K562 (cell line): ENCODE measurements around the gene AFDN. TPM values are rescaled to one million over a fixed set of nuclear protein-coding genes. Genes with fewer than 3 reads are reported as not detected.

Experiments
- ATAC-seq: fragments of 200-7000 bp; cut with Tn5 transposase; 3 replicates; pipeline ENCODE4 v1.9.1; 2020; ENCODE audit warnings: moderate library complexity
- BruUV-seq: library from RNA; stranded (reverse); fragments of 400-500 nt; replicated peaks from 2 replicates; lab custom pipeline; 2021; lab: Mats Ljungman, UMichigan
- CTCF ChIA-PET: fragments of 300-600 bp; formaldehyde crosslinking; extraction: SDS; loops from one replicate; lab custom pipeline; 2021; ENCODE audit warnings: low intra/inter-chr PET ratio; lab: Yijun Ruan, JAX
- POLR2A ChIA-PET: fragments of 300-600, 350-650 bp; sonication (Branson Sonifier 250); formaldehyde crosslinking; extraction: SDS; loops from one replicate; lab custom pipeline; 2021; ENCODE audit warnings: antibody characterized with exemption, inconsistent platforms; lab: Yijun Ruan, JAX
- DNase-seq, 4 experiments: peaks; one replicate each; pipeline versions ENCODE4 v3.0.0 to v3.0.0-alpha.2; 2011 to 2018; ENCODE audit warnings: low spot score in 3 of 4, mixed read lengths in 3 of 4; ENCODE audit errors: extremely low read depth in 1 of 4
- FAIRE-seq: peaks from 2 replicates; lab custom pipeline; 2011; peaks lifted over from hg19 to GRCh38; lab: Jason Lieb, UNC
- H2AFZ ChIP-seq: 2 replicates; pipeline ENCODE4 v1.6.0; 2011; ENCODE audit warnings: low read depth, low read length, control low read depth, inconsistent platforms
- H3K27ac ChIP-seq: fragments of 200-600 bp; 3 replicates; pipeline ENCODE4 v1.8.0; 2011; ENCODE audit warnings: low read depth, mild to moderate bottlenecking, control low read depth, inconsistent platforms, low read length, moderate library complexity, mixed read lengths; ENCODE audit errors: extremely low read depth
- H3K27me3 ChIP-seq, 2 experiments: fragments of 300-600 bp in 1 of 2; 2 replicates in 1 of 2; 3 replicates in 1 of 2; pipeline versions ENCODE4 v1.6.0 to v1.8.0; 2011; ENCODE audit warnings: inconsistent platforms in 2 of 2, low read length in 2 of 2, mild to moderate bottlenecking in 1 of 2, mixed read lengths in 1 of 2, moderate library complexity in 1 of 2; ENCODE audit not compliant: control insufficient read depth in 2 of 2, insufficient read depth in 2 of 2
- H3K36me3 ChIP-seq: fragments of 300-600 bp; 3 replicates; pipeline ENCODE4 v1.8.0; 2011; ENCODE audit warnings: mild to moderate bottlenecking, low read length, inconsistent platforms; ENCODE audit not compliant: control insufficient read depth, insufficient read depth
- H3K4me1 ChIP-seq, 2 experiments: fragments of 200-600 bp in 1 of 2; replicated peaks in 1 of 2; 2 replicates in 1 of 2; 3 replicates in 1 of 2; pipeline versions ENCODE4 v1.5.1 to v1.8.0; 2011; ENCODE audit warnings: inconsistent platforms in 2 of 2, low read length in 2 of 2, mild to moderate bottlenecking in 1 of 2, mixed read lengths in 1 of 2, moderate library complexity in 1 of 2; ENCODE audit not compliant: control insufficient read depth in 2 of 2, insufficient read depth in 2 of 2
- H3K4me2 ChIP-seq: 2 replicates; pipeline ENCODE4 v1.6.1; 2011; ENCODE audit warnings: low read length, control low read depth, inconsistent platforms, mixed read lengths; ENCODE audit not compliant: insufficient read depth
- H3K4me3 ChIP-seq: fragments of 200-600 bp; sonication (generic), shearing (Covaris generic); 2 replicates; pipeline ENCODE4 v1.5.1; 2016; ENCODE audit warnings: control low read depth, inconsistent platforms
- H3K79me2 ChIP-seq: fragments of 200-600 bp; 3 replicates; pipeline ENCODE4 v1.8.0; 2011; ENCODE audit warnings: low read length, inconsistent platforms; ENCODE audit not compliant: control insufficient read depth, insufficient read depth
- H3K9ac ChIP-seq, 2 experiments: 2 replicates each; pipeline versions ENCODE4 v1.6.0 to v1.6.1; 2011; ENCODE audit warnings: low read depth in 2 of 2, low read length in 2 of 2, control low read depth in 1 of 2, inconsistent platforms in 1 of 2, mild to moderate bottlenecking in 1 of 2, mixed read lengths in 1 of 2; ENCODE audit not compliant: insufficient read depth in 1 of 2
- H3K9me1 ChIP-seq: one replicate; pipeline ENCODE4 v1.6.0; 2011; ENCODE audit warnings: inconsistent platforms, mild to moderate bottlenecking, low read length, moderate library complexity; ENCODE audit not compliant: control insufficient read depth, insufficient read depth
- H3K9me3 ChIP-seq: replicated peaks from 2 replicates; pipeline ENCODE4 v1.5.1; 2011; ENCODE audit warnings: low read depth, low read length, inconsistent platforms; ENCODE audit not compliant: control insufficient read depth, insufficient read depth
- H4K20me1 ChIP-seq: replicated peaks from 2 replicates; pipeline ENCODE4 v1.6.1; 2011; ENCODE audit warnings: low read length, inconsistent platforms, mixed read lengths; ENCODE audit not compliant: control insufficient read depth, insufficient read depth
- HMG20A ChIP-seq: fragments of 450-650 bp; formaldehyde crosslinking; conservative IDR thresholded peaks from 2 replicates; pipeline ENCODE4 v1.4.0; 2020; ENCODE audit warnings: mild to moderate bottlenecking, mixed read lengths
- LEF1 ChIP-seq: fragments of 450-650 bp; IDR thresholded peaks from 2 replicates; pipeline ENCODE4 v1.6.1; 2016; ENCODE audit warnings: mild to moderate bottlenecking
- OTX1 ChIP-seq: fragments of 450-650 bp; formaldehyde crosslinking; IDR thresholded peaks from 2 replicates; pipeline ENCODE4 v1.4.0; 2022; ENCODE audit warnings: mild to moderate bottlenecking
- POLR3G ChIP-seq: IDR thresholded peaks from 2 replicates; pipeline ENCODE4 v1.6.1; 2011; ENCODE audit not compliant: insufficient read length, insufficient replicate concordance; ENCODE audit errors: extremely low read depth
- SUPT5H ChIP-seq: fragments of 450-650 bp; IDR thresholded peaks from 2 replicates; pipeline ENCODE4 v1.6.1; 2016
- ZNF76 ChIP-seq: fragments of 250-450 bp; sonication (Bioruptor Pico); IDR thresholded peaks from 2 replicates; pipeline ENCODE4 v1.4.0; 2020; ENCODE audit warnings: mild to moderate bottlenecking, moderate library complexity, borderline replicate concordance
- WGBS: fragments of 100-300 bp; shearing (Covaris generic); methylation state at CpG from one replicate; pipeline ENCODE4 v1.1.6; 2016; ENCODE audit warnings: low coverage, mixed read lengths; ENCODE audit not compliant: insufficient coverage; ENCODE audit errors: missing lambda C conversion rate; 5-methylcytosine and 5-hydroxymethylcytosine counted together
- in situ Hi-C: fragments of 300-500 bp; cut with MboI; formaldehyde crosslinking; loops from 4 replicates; pipeline ENCODE4 v1.15.0; 2018; ENCODE audit warnings: inconsistent platforms, mixed read lengths
- intact Hi-C: fragments of 100-400 bp; cut with micrococcal nuclease; formaldehyde crosslinking; loops from 2 replicates; pipeline ENCODE4 v1.14.2; 2022
- polyA plus RNA-seq, 8 experiments: library from polyadenylated mRNA; depleted of rRNA in 4 of 8; stranded (reverse) in 5 of 8; unstranded in 3 of 8; fragments of >200 nt; fragmentation: Nextera tagmentation in 2 of 8; fragmentation: Illumina TruSeq in 1 of 8; extraction: Ambion mirVana in 2 of 8; extraction: Trizol in 1 of 8; gene quantifications; 2 replicates each; pipeline versions ENCODE4 v1.2.1 to v1.2.3, GENCODE V29; 2011 to 2014; ENCODE audit warnings: inconsistent platforms in 1 of 8, missing spikeins in 1 of 8
- total RNA-seq, 7 experiments: library from RNA; depleted of rRNA in 6 of 7; stranded (reverse); fragments of >200 nt in 6 of 7; fragmentation: Illumina TruSeq in 2 of 7; extraction: Trizol in 2 of 7; gene quantifications; 2 replicates each; pipeline versions ENCODE4 v1.2.1 to v1.2.3, GENCODE V29; 2011 to 2021; ENCODE audit warnings: low replicate concordance in 1 of 7
- TF ChIP-seq, protein P1 (sequence below), 2 experiments: IDR thresholded peaks; 2 replicates each; pipeline ENCODE4 v1.6.1; 2012; ENCODE audit warnings: improper control_type of control experiment in 2 of 2, low read depth in 2 of 2, low read length in 2 of 2, borderline replicate concordance in 1 of 2

Gene AFDN
- total and polyA plus RNA-seq, 9 of the 15 experiments (the other 6 are each of a cell fraction or from before 2014, with no cell fraction given) = 7.2 to 129 (median 105) TPM

DNA sequence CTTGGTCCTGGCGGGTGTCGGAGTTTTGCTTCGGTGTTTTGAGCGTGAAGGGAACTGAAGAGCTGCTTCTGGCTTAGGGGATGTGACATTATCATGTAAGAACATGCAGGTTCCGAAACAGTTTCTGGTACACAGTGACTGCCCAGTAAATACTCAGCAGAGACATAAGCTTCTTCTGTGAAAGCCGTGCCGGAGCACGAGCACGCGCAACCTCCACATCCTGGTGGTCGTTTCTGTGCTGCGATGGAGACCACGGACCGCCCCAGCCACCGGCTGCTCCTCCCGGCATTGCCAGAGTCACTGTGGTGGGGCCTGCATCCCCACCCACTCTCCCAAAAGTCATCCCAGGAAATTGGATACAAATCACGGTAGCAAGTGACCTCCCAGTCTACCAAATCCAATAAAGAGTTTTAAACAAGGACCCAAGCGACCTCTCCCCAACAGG lies 189.5 kb downstream of the AFDN start:
- intact Hi-C loops = no loop called here
- Histone ChIP-seq H4K20me1 (no peaks in the 10 kb centered on the region), H3K27ac (no peak overlapping the region), H3K4me3 (no peak overlapping the region), H3K79me2 (no peaks in the 10 kb centered on the region), H3K4me1 (no peaks in the 10 kb centered on the region), H3K9ac (no peak overlapping the region)
- POLR2A ChIA-PET = no interaction called here
- FAIRE-seq (no peak), ATAC-seq (no peak)
- TF ChIP-seq POLR3G (no peak), LEF1 (no peak), ZNF76 (CRISPR knock-in tag) (no peak), SUPT5H (no peak), OTX1 (no peak), HMG20A (CRISPR knock-in tag) (no peak)
- TF ChIP-seq, protein P1, sequence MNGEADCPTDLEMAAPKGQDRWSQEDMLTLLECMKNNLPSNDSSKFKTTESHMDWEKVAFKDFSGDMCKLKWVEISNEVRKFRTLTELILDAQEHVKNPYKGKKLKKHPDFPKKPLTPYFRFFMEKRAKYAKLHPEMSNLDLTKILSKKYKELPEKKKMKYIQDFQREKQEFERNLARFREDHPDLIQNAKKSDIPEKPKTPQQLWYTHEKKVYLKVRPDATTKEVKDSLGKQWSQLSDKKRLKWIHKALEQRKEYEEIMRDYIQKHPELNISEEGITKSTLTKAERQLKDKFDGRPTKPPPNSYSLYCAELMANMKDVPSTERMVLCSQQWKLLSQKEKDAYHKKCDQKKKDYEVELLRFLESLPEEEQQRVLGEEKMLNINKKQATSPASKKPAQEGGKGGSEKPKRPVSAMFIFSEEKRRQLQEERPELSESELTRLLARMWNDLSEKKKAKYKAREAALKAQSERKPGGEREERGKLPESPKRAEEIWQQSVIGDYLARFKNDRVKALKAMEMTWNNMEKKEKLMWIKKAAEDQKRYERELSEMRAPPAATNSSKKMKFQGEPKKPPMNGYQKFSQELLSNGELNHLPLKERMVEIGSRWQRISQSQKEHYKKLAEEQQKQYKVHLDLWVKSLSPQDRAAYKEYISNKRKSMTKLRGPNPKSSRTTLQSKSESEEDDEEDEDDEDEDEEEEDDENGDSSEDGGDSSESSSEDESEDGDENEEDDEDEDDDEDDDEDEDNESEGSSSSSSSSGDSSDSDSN (IDR thresholded peaks at IDR 0.05; ENCODE audit: borderline replicate concordance in 1 of 2, low read depth in 2 of 2, low read length in 2 of 2) = no peak
- TF ChIP-seq, all 486 proteins: peak for 0
- H3K9me1 ChIP-seq = no peaks in the 10 kb centered on the region
- peaks cover 38 to 44% of the 10 kb centered on the region in 2 experiments for H3K27me3 ChIP-seq
- peaks cover 6% of the 10 kb centered on the region; the same call in 1 of the 2 replicates for H3K9me3 ChIP-seq
- H3K4me2 ChIP-seq = no peak overlapping the region
- no peaks in the 10 kb centered on the region for H3K36me3 ChIP-seq
- H2AFZ ChIP-seq = no peak overlapping the region
- in situ Hi-C loops = no loop called here
- CTCF ChIA-PET = no interaction called here
- BruUV-seq = no TSS peak
- 1% methylated on average over 18 of the region's 18 CpGs for WGBS
- DNase-seq = no peak
